Kidney epithelial cell (primary cell): ENCODE results near the gene TICAM2. TPM values are rescaled to one million over a fixed set of nuclear protein-coding genes. Genes with fewer than 3 reads are reported as not detected.

Experiments
- DNase-seq: peaks from one replicate; pipeline ENCODE4 v3.0.0-alpha.2; 2010; ENCODE audit warnings: low read depth
- H3K27me3 ChIP-seq: 2 replicates; pipeline ENCODE4 v1.6.0; 2011; ENCODE audit warnings: low read length; ENCODE audit not compliant: control insufficient read depth, insufficient read depth
- H3K36me3 ChIP-seq: 2 replicates; pipeline ENCODE4 v1.5.1; 2011; ENCODE audit warnings: low read length; ENCODE audit not compliant: control insufficient read depth, insufficient read depth
- H3K4me3 ChIP-seq: 2 replicates; pipeline ENCODE4 v1.5.1; 2011; ENCODE audit warnings: low read depth, mild to moderate bottlenecking, control low read depth, low read length
- CTCF ChIP-seq: IDR thresholded peaks from 2 replicates; pipeline ENCODE4 v1.5.1; 2011; ENCODE audit warnings: mild to moderate bottlenecking, moderate library complexity, low read length, control low read depth, inconsistent platforms; ENCODE audit not compliant: insufficient read depth, poor library complexity, severe bottlenecking
- total RNA-seq: library from RNA; depleted of rRNA; stranded (reverse); fragments of >200 nt; gene quantifications from 2 replicates; pipeline ENCODE4 v1.2.3, GENCODE V29; 2015

TICAM2 gene
- total RNA-seq, 1 donor from 2014 or later, result 2.3 TPM

GRCh38 chr5:115616892-115617291 lies 14.6 kb upstream of the TICAM2 start:
- TF ChIP-seq CTCF, result no peak

GRCh38 chr5:115616472-115616871 lies 14.2 kb upstream of the TICAM2 start:
- TF ChIP-seq CTCF, result no peak
- Histone ChIP-seq H3K27me3 (no peaks in the 10 kb centered on the region), H3K36me3 (peaks cover 1% of the 10 kb centered on the region), H3K4me3 (no peak overlapping the region)
- no peak for DNase-seq

More at GRCh38 chr5:115616892-115617291, 14.6 kb upstream of the TICAM2 start:
- DNase-seq, result no peak
- peaks cover 1% of the 10 kb centered on the region for H3K36me3 ChIP-seq
- H3K27me3 ChIP-seq, result no peaks in the 10 kb centered on the region
- H3K4me3 ChIP-seq, result no peak overlapping the region

- H3K36me3 ChIP-seq, result no peaks in the 10 kb centered on the region
- DNase-seq, result no peak
- H3K27me3 ChIP-seq, result no peaks in the 10 kb centered on the region
- H3K4me3 ChIP-seq, result no peak overlapping the region
- TF ChIP-seq CTCF, result no peak
Measured at GRCh38 chr5:115611873-115612272, 9.6 kb upstream of the TICAM2 start.

DNA sequence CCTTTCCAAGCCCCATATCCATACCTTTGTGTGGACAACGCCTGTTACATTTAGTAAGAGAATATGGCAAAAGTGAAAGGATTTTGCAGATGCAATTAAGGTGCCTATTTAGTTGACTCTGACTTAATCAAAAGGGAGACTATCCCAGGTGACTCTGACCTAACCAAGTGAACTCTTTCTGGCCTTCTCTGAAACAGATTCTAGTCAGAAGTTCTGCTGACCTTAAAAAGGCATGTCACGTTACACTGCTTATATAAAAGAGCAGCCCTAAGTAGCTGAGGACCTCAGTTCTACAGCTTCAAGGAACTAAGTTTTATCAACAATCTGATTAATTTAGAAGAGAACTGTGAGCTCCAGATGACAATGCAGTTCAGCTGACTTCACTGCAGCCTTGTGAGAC lies 5.7 kb upstream of the TICAM2 start:
- TF ChIP-seq CTCF, result no peak
- no peaks in the 10 kb centered on the region for H3K27me3 ChIP-seq
- no peak for DNase-seq
- no peaks in the 10 kb centered on the region for H3K36me3 ChIP-seq
- H3K4me3 ChIP-seq, result no peak overlapping the region

GRCh38 chr5:115605436-115605835 lies 3.2 kb upstream of the TICAM2 start:
- Histone ChIP-seq H3K27me3 (no peaks in the 10 kb centered on the region), H3K4me3 (no peak overlapping the region), H3K36me3 (no peaks in the 10 kb centered on the region)
- DNase-seq, result no peak
- no peak for TF ChIP-seq CTCF

DNA sequence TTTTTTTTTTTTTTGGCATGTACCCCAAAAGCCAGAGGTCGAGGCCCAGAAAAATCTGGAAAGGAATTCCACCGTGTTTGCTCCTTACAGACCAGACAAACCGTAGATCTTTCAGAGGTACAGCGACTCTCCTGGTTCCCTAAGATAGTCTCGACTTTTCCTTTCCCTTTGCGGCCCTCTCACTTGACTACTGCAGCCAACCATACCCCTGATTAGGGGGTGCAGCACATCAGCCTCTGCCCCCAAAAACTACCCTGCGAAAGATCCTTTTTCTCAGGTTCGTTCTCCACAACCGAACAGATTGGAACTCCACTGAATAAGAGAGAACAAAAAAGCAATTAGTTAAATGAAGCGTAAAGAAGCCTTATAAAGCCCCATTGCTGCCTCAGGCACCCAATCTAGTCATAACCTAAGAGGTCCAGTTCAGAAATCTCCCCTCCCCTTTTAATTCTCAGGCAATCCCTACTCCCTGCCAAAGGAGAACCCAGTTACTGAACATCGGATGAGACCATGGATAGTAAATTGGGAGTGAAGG lies 379 bp upstream of the TICAM2 start:
- no peaks in the 10 kb centered on the region for H3K36me3 ChIP-seq
- H3K27me3 ChIP-seq, result no peaks in the 10 kb centered on the region
- H3K4me3 ChIP-seq, result peak overlapping the region; percentile 55
- no peak for TF ChIP-seq CTCF
- DNase-seq, result no peak
